Measurements from ENCODE around the gene PACSIN2.

DNA sequence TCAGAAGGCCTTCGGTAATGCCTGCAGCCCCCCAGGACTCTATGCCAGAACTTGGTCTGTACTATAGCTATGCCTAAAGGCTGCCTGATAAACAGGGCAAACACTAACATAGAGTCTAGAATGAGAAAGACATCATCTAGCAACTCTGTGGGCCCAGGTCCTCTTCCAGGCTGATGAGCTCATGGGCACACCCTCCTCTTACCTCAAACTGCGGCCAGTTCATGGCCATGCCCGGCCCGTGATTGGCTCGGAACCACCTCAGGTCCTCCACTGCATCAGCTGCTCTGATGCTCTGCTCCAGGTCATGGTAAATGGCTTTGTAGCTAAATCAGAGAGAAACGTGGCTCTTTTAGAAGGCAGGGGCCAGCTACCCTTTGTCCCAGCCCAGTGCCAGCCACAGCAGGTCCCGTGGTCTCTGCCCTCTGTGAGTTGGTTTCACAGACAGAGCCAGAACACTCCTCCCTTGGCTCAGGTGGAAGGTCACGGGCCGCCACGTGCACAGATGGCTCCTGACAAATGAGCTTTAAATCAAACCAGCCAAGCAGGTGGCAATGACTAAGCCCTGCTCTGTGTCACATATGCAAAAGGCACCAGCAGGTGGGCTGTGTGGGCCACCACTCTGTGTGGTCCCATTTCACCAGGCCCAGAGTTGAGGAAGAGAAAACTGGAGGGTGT lies 132.8 kb downstream of the PACSIN2 start:
- TF ChIP-seq, protein P1, sequence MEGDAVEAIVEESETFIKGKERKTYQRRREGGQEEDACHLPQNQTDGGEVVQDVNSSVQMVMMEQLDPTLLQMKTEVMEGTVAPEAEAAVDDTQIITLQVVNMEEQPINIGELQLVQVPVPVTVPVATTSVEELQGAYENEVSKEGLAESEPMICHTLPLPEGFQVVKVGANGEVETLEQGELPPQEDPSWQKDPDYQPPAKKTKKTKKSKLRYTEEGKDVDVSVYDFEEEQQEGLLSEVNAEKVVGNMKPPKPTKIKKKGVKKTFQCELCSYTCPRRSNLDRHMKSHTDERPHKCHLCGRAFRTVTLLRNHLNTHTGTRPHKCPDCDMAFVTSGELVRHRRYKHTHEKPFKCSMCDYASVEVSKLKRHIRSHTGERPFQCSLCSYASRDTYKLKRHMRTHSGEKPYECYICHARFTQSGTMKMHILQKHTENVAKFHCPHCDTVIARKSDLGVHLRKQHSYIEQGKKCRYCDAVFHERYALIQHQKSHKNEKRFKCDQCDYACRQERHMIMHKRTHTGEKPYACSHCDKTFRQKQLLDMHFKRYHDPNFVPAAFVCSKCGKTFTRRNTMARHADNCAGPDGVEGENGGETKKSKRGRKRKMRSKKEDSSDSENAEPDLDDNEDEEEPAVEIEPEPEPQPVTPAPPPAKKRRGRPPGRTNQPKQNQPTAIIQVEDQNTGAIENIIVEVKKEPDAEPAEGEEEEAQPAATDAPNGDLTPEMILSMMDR (IDR thresholded peaks at IDR 0.05), result no peak
- TF ChIP-seq ZFX (IDR thresholded peaks at IDR 0.05; ENCODE audit: borderline replicate concordance), result no peak
